ENCODE results near the gene PKHD1.

PKHD1 gene

GRCh38 chr6:52087498-52087999, at the start of gene PKHD1:
TSS of gene PKHD1 (minus strand) at chr6:52087613. CDS start at chr6:52084933, 2,680 bp downstream.
- DNase-seq: no peak

- no peak for DNase-seq
Measured at GRCh38 chr6:52136934-52137467, 49.6 kb upstream of the PKHD1 start.

- no peak for DNase-seq
Measured at GRCh38 chr6:52136055-52136454, 48.6 kb upstream of the PKHD1 start.

GRCh38 chr6:52135217-52135616, 47.8 kb upstream of the PKHD1 start:
- DNase-seq: no peak

GRCh38 chr6:52134011-52134410, 46.6 kb upstream of the PKHD1 start:
- DNase-seq: no peak

- no peak for DNase-seq
Measured at GRCh38 chr6:52133324-52133723, 45.9 kb upstream of the PKHD1 start.

GRCh38 chr6:52132292-52132691, 44.9 kb upstream of the PKHD1 start:
- no peak for DNase-seq

GRCh38 chr6:52130440-52130839, 43.0 kb upstream of the PKHD1 start:
- DNase-seq: no peak

GRCh38 chr6:52127957-52128356, 40.5 kb upstream of the PKHD1 start:
- DNase-seq: no peak

GRCh38 chr6:52126231-52126630, 38.8 kb upstream of the PKHD1 start:
- DNase-seq: no peak

GRCh38 chr6:52125572-52125971, 38.2 kb upstream of the PKHD1 start:
- no peak for DNase-seq

- no peak for DNase-seq
Measured at GRCh38 chr6:52125139-52125538, 37.7 kb upstream of the PKHD1 start.

- DNase-seq: no peak
Measured at GRCh38 chr6:52124126-52125121, 37.0 kb upstream of the PKHD1 start.

- DNase-seq: no peak
Measured at GRCh38 chr6:52123251-52123650, 35.8 kb upstream of the PKHD1 start.

- DNase-seq: no peak
Measured at GRCh38 chr6:52117352-52117751, 29.9 kb upstream of the PKHD1 start.

- no peak for DNase-seq
Measured at GRCh38 chr6:52116605-52116948, 29.2 kb upstream of the PKHD1 start.

GRCh38 chr6:52115891-52116604, 28.6 kb upstream of the PKHD1 start:
- DNase-seq: no peak

GRCh38 chr6:52115145-52115741, 27.8 kb upstream of the PKHD1 start:
- DNase-seq: no peak

GRCh38 chr6:52109171-52109571, 21.8 kb upstream of the PKHD1 start:
- DNase-seq: no peak

GRCh38 chr6:52108128-52108527, 20.7 kb upstream of the PKHD1 start:
- no peak for DNase-seq

GRCh38 chr6:52106994-52107393, 19.6 kb upstream of the PKHD1 start:
- DNase-seq: no peak

GRCh38 chr6:52104979-52105378, 17.6 kb upstream of the PKHD1 start:
- DNase-seq: no peak

GRCh38 chr6:52103623-52104022, 16.2 kb upstream of the PKHD1 start:
- DNase-seq: no peak

All from NCI-H2081 treated with DMSO at 0.1 percent for 48 hours (cell line).